ENCODE data around the gene PHACTR4. TPM values are rescaled to one million over a fixed set of nuclear protein-coding genes. Genes with fewer than 3 reads are reported as not detected.

Gene PHACTR4
- total and polyA plus RNA-seq, 2 of the 13 experiments (the other 11 are each of a cell fraction or from before 2014, with no cell fraction given) = 13.9 to 17.1 TPM

DNA sequence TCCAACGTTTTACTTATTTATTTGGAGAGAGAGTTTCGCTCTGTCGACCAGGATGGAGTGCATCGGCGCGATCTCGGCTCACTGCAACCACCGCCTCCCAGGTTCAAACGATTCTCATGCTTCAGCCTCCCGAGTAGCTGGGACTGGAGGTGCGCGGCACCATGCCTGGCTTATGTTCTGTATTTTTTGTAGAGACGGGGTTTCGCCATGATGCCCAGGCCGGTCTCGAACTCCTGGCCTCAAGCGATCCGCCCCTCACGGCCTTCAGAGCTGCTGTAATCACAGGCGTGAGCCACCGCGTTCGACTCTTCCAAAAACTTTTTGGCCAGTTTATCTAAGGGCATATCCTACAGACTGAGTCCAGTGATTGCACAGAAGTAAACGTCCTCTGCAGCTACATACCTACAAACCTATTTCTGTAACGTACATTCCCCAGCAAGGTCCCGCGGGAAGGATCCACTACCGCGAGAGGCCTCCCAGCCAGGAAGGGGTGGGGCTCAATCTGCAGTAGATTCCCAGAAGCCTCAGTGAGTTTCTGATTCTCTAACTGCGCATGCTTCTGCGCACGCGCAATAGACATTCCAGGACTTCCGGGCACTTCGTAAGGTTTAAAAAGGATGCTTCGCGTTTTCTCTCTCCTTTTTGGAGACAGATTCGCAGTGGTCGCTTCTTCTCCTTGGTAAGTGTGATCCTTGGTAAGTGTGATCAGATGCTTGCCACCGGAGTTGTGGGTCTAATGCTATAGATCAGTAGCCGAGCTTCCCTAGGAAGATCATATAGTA lies 136.1 kb downstream of the PHACTR4 start, which contains the start of gene RCC1 (continued):
- TF ChIP-seq PHF20 (CRISPR knock-in tag; IDR thresholded peaks at IDR 0.05) = peak; percentile 62; the same call in 1 of the 2 replicates
- TF ChIP-seq GTF3A (CRISPR knock-in tag; conservative IDR thresholded peaks at IDR 0.05) = no peak
- peak; percentile 99 for TF ChIP-seq YEATS2 (CRISPR knock-in tag; IDR thresholded peaks at IDR 0.05; ENCODE audit: borderline replicate concordance)
- 0 out of 2 replicates have a peak, but pooled peaks have one; percentile 64 for TF ChIP-seq ZNF136 (CRISPR knock-in tag; IDR thresholded peaks at IDR 0.05; ENCODE audit: low read depth)
- TF ChIP-seq DMAP1 (CRISPR knock-in tag; IDR thresholded peaks at IDR 0.05) = peak; percentile 79
- TF ChIP-seq NKX3-1 (CRISPR knock-in tag; IDR thresholded peaks at IDR 0.05) = peak; percentile 50; the same call in 1 of the 2 replicates
- peak; percentile 53; the same call in 1 of the 2 replicates for TF ChIP-seq ZBTB26 (CRISPR knock-in tag; IDR thresholded peaks at IDR 0.05; ENCODE audit: borderline replicate concordance)
- no peak for TF ChIP-seq ZNF563 (CRISPR knock-in tag; IDR thresholded peaks at IDR 0.05)
- TF ChIP-seq SUZ12 (IDR thresholded peaks at IDR 0.05; ENCODE audit: low read depth, low read length) = no peak
- no peak for TF ChIP-seq SMAD9 (CRISPR knock-in tag; IDR thresholded peaks at IDR 0.05)
- TF ChIP-seq, protein P1, sequence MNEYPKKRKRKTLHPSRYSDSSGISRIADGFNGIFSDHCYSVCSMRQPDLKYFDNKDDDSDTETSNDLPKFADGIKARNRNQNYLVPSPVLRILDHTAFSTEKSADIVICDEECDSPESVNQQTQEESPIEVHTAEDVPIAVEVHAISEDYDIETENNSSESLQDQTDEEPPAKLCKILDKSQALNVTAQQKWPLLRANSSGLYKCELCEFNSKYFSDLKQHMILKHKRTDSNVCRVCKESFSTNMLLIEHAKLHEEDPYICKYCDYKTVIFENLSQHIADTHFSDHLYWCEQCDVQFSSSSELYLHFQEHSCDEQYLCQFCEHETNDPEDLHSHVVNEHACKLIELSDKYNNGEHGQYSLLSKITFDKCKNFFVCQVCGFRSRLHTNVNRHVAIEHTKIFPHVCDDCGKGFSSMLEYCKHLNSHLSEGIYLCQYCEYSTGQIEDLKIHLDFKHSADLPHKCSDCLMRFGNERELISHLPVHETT (CRISPR knock-in tag; conservative IDR thresholded peaks at IDR 0.05) = peak; percentile 56; the same call in 1 of the 2 replicates
- no peak for TF ChIP-seq ZNF766 (CRISPR knock-in tag; IDR thresholded peaks at IDR 0.05; ENCODE audit: borderline replicate concordance)
- TF ChIP-seq ARNT2 (CRISPR knock-in tag; IDR thresholded peaks at IDR 0.05; ENCODE audit: low read depth) = peak; percentile 83; the same call in 1 of the 2 replicates
- 0 out of 2 replicates have a peak, but pooled peaks have one; percentile 28 for TF ChIP-seq ZNF670 (CRISPR knock-in tag; IDR thresholded peaks at IDR 0.05; ENCODE audit: borderline replicate concordance)
- TF ChIP-seq PRDM4 (CRISPR knock-in tag; IDR thresholded peaks at IDR 0.05; ENCODE audit: borderline replicate concordance) = no peak
- TF ChIP-seq GABPA (IDR thresholded peaks at IDR 0.05; ENCODE audit: low read depth, low read length) = no peak
- peak; percentile 88 for TF ChIP-seq GABPA (CRISPR knock-in tag; IDR thresholded peaks at IDR 0.05; ENCODE audit: low read depth)
- no peak for TF ChIP-seq CENPX (CRISPR knock-in tag; IDR thresholded peaks at IDR 0.05)
- TF ChIP-seq NFE2 (CRISPR knock-in tag; IDR thresholded peaks at IDR 0.05) = no peak
- TF ChIP-seq ZNF574 (CRISPR knock-in tag; IDR thresholded peaks at IDR 0.05) = peak; percentile 45
